H7 (cell line): ENCODE measurements around the gene RFX8. TPM values are rescaled to one million over a fixed set of nuclear protein-coding genes. Genes with fewer than 3 reads are reported as not detected.
"Not testable (repeated sequence)": the region's sequence is repeated elsewhere in the genome, so short reads cannot be mapped to it uniquely, and the experiment has no call there.

Experiments used
- DNase-seq: peaks from one replicate; pipeline ENCODE4 v3.0.0; 2012
- H3K27me3 ChIP-seq: 2 replicates; pipeline ENCODE4 v1.6.0; 2011; ENCODE audit warnings: mild to moderate bottlenecking, low read length; ENCODE audit not compliant: control insufficient read depth, insufficient read depth
- H3K36me3 ChIP-seq: replicated peaks from 2 replicates; pipeline ENCODE4 v1.5.1; 2011; ENCODE audit warnings: low read length; ENCODE audit not compliant: control insufficient read depth, insufficient read depth
- H3K4me3 ChIP-seq: 2 replicates; pipeline ENCODE4 v1.5.1; 2011; ENCODE audit warnings: low read depth, mild to moderate bottlenecking, control low read depth, low read length, moderate library complexity; ENCODE audit not compliant: insufficient read depth
- total RNA-seq: library from RNA; depleted of rRNA; stranded (reverse); fragments of >200 nt; shearing (Covaris generic); gene quantifications from 2 replicates; pipeline ENCODE4 v1.2.3, GENCODE V29; 2014

RFX8 gene
- total RNA-seq, 1 experiment from 2014 or later = not detected

GRCh38 chr2:101440127-101440738 lies 34.7 kb downstream of the RFX8 start:
- no peak for DNase-seq
- H3K36me3 ChIP-seq = no peaks in the 10 kb centered on the region
- no peak overlapping the region for H3K4me3 ChIP-seq
- no peaks in the 10 kb centered on the region for H3K27me3 ChIP-seq

- Histone ChIP-seq H3K4me3 (no peak overlapping the region), H3K36me3 (no peaks in the 10 kb centered on the region), H3K27me3 (no peaks in the 10 kb centered on the region)
- DNase-seq = no peak
Measured at GRCh38 chr2:101439716-101440115, 35.2 kb downstream of the RFX8 start.

GRCh38 chr2:101438555-101438954 lies 36.4 kb downstream of the RFX8 start:
- not testable (repeated sequence) for DNase-seq, H3K36me3 ChIP-seq, H3K27me3 ChIP-seq, H3K4me3 ChIP-seq

- DNase-seq = peak; percentile 88
- H3K4me3 ChIP-seq = no peak overlapping the region
- H3K36me3 ChIP-seq = no peaks in the 10 kb centered on the region
- peaks cover 2% of the 10 kb centered on the region; the same call in 1 of the 2 replicates for H3K27me3 ChIP-seq
Measured at GRCh38 chr2:101435001-101435862, 39.7 kb downstream of the RFX8 start.

- no peak for DNase-seq
- Histone ChIP-seq H3K4me3 (no peak overlapping the region), H3K36me3 (no peaks in the 10 kb centered on the region), H3K27me3 (peaks cover 2% of the 10 kb centered on the region; the same call in 1 of the 2 replicates)
Measured at GRCh38 chr2:101433465-101433864, 41.4 kb downstream of the RFX8 start.

GRCh38 chr2:101432411-101433181 lies 42.3 kb downstream of the RFX8 start:
- no peaks in the 10 kb centered on the region for H3K36me3 ChIP-seq
- H3K4me3 ChIP-seq = no peak overlapping the region
- no peak for DNase-seq
- peaks cover 2% of the 10 kb centered on the region; the same call in 1 of the 2 replicates for H3K27me3 ChIP-seq

- no peak for DNase-seq
- H3K36me3 ChIP-seq = no peaks in the 10 kb centered on the region
- no peak overlapping the region for H3K4me3 ChIP-seq
- H3K27me3 ChIP-seq = peaks cover 2% of the 10 kb centered on the region; the same call in 1 of the 2 replicates
Measured at GRCh38 chr2:101431486-101431885, 43.4 kb downstream of the RFX8 start.

- no peak overlapping the region for H3K4me3 ChIP-seq
- no peaks in the 10 kb centered on the region for H3K36me3 ChIP-seq
- DNase-seq = no peak
- peaks cover 2% of the 10 kb centered on the region; the same call in 1 of the 2 replicates for H3K27me3 ChIP-seq
Measured at GRCh38 chr2:101430156-101430555, 44.8 kb downstream of the RFX8 start.

- no peak for DNase-seq
- Histone ChIP-seq H3K4me3 (no peak overlapping the region), H3K27me3 (peaks cover 2% of the 10 kb centered on the region; the same call in 1 of the 2 replicates), H3K36me3 (no peaks in the 10 kb centered on the region)
Measured at GRCh38 chr2:101429453-101429852, 45.5 kb downstream of the RFX8 start.

- DNase-seq = no peak
Measured at GRCh38 chr2:101428422-101429176, 46.3 kb downstream of the RFX8 start.

GRCh38 chr2:101427743-101428142 lies 47.2 kb downstream of the RFX8 start:
- no peak overlapping the region for H3K4me3 ChIP-seq
- no peaks in the 10 kb centered on the region for H3K36me3 ChIP-seq
- no peak for DNase-seq
- H3K27me3 ChIP-seq = no peaks in the 10 kb centered on the region

More at GRCh38 chr2:101428422-101429176, 46.3 kb downstream of the RFX8 start:
- H3K27me3 ChIP-seq = no peaks in the 10 kb centered on the region
- no peak overlapping the region for H3K4me3 ChIP-seq
- H3K36me3 ChIP-seq = no peaks in the 10 kb centered on the region

- Histone ChIP-seq H3K4me3 (no peak overlapping the region), H3K27me3 (no peaks in the 10 kb centered on the region), H3K36me3 (no peaks in the 10 kb centered on the region)
- DNase-seq = no peak
Measured at GRCh38 chr2:101427240-101427639, 47.7 kb downstream of the RFX8 start.

GRCh38 chr2:101426822-101427221 lies 48.1 kb downstream of the RFX8 start:
- DNase-seq = no peak
- no peaks in the 10 kb centered on the region for H3K27me3 ChIP-seq

GRCh38 chr2:101420623-101421022 lies 54.3 kb downstream of the RFX8 start:
- H3K36me3 ChIP-seq = no peaks in the 10 kb centered on the region

More at GRCh38 chr2:101426822-101427221, 48.1 kb downstream of the RFX8 start:
- H3K4me3 ChIP-seq = no peak overlapping the region
- no peaks in the 10 kb centered on the region for H3K36me3 ChIP-seq

More at GRCh38 chr2:101420623-101421022, 54.3 kb downstream of the RFX8 start:
- no peak for DNase-seq
- Histone ChIP-seq H3K4me3 (no peak overlapping the region), H3K27me3 (no peaks in the 10 kb centered on the region)
